ENCODE measurements around the gene MGAT5B. TPM values are rescaled to one million over a fixed set of nuclear protein-coding genes. Genes with fewer than 3 reads are reported as not detected.

MGAT5B gene
- total and polyA plus RNA-seq, 2 of the 13 experiments (the other 11 are each of a cell fraction or from before 2014, with no cell fraction given), result 0.07 to 0.13 TPM

DNA sequence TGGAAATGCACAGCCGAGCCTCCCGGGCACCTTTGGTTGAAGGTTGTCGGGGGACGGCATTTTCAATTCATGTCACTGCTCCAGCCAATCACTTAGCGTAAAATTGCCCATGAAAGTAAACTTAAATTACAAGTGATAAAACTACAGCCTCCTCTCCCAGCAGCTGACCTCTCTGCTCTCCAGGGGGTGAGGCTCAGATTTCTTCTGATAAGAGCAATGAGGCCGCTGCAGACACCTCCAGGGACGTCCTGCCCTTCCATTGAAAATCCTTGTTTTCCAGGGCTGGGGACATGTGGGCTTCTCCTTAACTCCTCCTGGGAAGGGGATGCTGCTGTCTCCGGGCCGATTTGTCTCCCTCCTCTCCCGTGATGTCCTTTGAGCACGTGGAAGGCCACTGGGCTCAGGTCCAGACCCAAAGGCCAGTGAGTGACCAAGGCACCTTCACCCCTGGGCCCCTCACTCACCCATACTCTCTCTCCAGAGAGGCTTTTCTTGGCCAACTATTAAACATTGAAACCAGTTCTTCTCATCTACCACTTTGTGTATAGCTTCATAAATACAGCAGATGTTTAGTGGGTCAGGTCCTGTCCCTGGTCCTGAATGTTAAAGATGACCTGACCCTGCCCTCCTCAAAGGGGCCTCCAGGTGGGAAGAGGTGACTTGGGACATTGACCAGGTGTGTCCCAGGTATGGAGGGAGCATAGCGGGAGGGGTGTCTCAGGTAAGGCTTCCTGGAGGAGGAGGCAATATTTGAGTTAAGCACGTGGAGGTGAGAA, 52.3 kb downstream of the MGAT5B start:
- DNase-seq (ENCODE audit: low spot score) (no peak), FAIRE-seq (no peak), ATAC-seq (no peak)
- peaks cover 19 to 93% of the 10 kb centered on the region in 2 experiments for H3K27me3 ChIP-seq (ENCODE audit: control insufficient read depth in 1 of 2, insufficient read depth in 2 of 2, low read length in 2 of 2)
- in situ Hi-C loops (cut with HindIII; ENCODE audit: extremely low pct_ligation_motif_present, low pct_unique_long_range_greater_than_20kb) (no loop called here), intact Hi-C loops (cut with micrococcal nuclease; ENCODE audit: unreplicated experiment) (no loop called here)
- no peak overlapping the region for H3K4me2 ChIP-seq (ENCODE audit: low read depth, low read length)
- H3K4me1 ChIP-seq (ENCODE audit: insufficient read depth, low read length), result peaks cover 5% of the 10 kb centered on the region
- 40% methylated on average over 13 of the region's 13 CpGs for WGBS (ENCODE audit: low lambda C conversion rate)
- H3K9me3 ChIP-seq (ENCODE audit: low read length), result no peaks in the 10 kb centered on the region
- H2AFZ ChIP-seq (ENCODE audit: low read length), result no peak overlapping the region
- H3K36me3 ChIP-seq (replicated peaks in 1 of 2; ENCODE audit: control insufficient read depth in 1 of 2, insufficient read depth in 2 of 2, low read length in 2 of 2), result no peaks in the 10 kb centered on the region
- no TSS peak for BruUV-seq (replicated peaks)
- no peak overlapping the region for H3K4me3 ChIP-seq (replicated peaks in 1 of 3; ENCODE audit: insufficient read depth in 1 of 3, low read depth in 2 of 3, low read length in 3 of 3)
- peaks cover 8% of the 10 kb centered on the region; the same call in 1 of the 2 replicates for H4K20me1 ChIP-seq (ENCODE audit: insufficient read depth, low read length)
- no peaks in the 10 kb centered on the region for H3K79me2 ChIP-seq (ENCODE audit: insufficient read depth, low read length)
- ChIA-PET CTCF (ENCODE audit: low intra/inter-chr PET ratio, low total read pairs) (no interaction called here), POLR2A (no interaction called here)
- H3K9ac ChIP-seq (ENCODE audit: insufficient read depth, low read depth, low read length), result no peak overlapping the region
- H3K27ac ChIP-seq (ENCODE audit: extremely low read length, insufficient read depth, low read length), result no peak overlapping the region
- TF ChIP-seq, protein P1, sequence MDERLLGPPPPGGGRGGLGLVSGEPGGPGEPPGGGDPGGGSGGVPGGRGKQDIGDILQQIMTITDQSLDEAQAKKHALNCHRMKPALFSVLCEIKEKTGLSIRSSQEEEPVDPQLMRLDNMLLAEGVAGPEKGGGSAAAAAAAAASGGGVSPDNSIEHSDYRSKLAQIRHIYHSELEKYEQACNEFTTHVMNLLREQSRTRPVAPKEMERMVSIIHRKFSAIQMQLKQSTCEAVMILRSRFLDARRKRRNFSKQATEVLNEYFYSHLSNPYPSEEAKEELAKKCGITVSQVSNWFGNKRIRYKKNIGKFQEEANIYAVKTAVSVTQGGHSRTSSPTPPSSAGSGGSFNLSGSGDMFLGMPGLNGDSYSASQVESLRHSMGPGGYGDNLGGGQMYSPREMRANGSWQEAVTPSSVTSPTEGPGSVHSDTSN (CRISPR knock-in tag; IDR thresholded peaks at IDR 0.05), result no peak
- TF ChIP-seq, protein P2, sequence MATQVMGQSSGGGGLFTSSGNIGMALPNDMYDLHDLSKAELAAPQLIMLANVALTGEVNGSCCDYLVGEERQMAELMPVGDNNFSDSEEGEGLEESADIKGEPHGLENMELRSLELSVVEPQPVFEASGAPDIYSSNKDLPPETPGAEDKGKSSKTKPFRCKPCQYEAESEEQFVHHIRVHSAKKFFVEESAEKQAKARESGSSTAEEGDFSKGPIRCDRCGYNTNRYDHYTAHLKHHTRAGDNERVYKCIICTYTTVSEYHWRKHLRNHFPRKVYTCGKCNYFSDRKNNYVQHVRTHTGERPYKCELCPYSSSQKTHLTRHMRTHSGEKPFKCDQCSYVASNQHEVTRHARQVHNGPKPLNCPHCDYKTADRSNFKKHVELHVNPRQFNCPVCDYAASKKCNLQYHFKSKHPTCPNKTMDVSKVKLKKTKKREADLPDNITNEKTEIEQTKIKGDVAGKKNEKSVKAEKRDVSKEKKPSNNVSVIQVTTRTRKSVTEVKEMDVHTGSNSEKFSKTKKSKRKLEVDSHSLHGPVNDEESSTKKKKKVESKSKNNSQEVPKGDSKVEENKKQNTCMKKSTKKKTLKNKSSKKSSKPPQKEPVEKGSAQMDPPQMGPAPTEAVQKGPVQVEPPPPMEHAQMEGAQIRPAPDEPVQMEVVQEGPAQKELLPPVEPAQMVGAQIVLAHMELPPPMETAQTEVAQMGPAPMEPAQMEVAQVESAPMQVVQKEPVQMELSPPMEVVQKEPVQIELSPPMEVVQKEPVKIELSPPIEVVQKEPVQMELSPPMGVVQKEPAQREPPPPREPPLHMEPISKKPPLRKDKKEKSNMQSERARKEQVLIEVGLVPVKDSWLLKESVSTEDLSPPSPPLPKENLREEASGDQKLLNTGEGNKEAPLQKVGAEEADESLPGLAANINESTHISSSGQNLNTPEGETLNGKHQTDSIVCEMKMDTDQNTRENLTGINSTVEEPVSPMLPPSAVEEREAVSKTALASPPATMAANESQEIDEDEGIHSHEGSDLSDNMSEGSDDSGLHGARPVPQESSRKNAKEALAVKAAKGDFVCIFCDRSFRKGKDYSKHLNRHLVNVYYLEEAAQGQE (IDR thresholded peaks at IDR 0.05; ENCODE audit: borderline replicate concordance in 1 of 2, low read depth in 1 of 2, low read length in 2 of 2), result peak; percentile 17 to 87
- TF ChIP-seq MIER2 (CRISPR knock-in tag; IDR thresholded peaks at IDR 0.05), result 0 out of 2 replicates have a peak, but pooled peaks have one; percentile 72

All from HepG2 (cell line).